HG03175 (cell line): ENCODE results near the gene CPXM1.
"Not testable (repeated sequence)": the region's sequence is repeated elsewhere in the genome, so short reads cannot be mapped to it uniquely, and the experiment has no call there.

Experiments used
- ATAC-seq: cut with Tn5 transposase; IDR thresholded peaks from one replicate; pipeline ENCODE4 v1.9.1; 2021; ENCODE audit warnings: mild to moderate bottlenecking, moderate library complexity; ENCODE audit not compliant: unreplicated experiment

CPXM1 gene

DNA sequence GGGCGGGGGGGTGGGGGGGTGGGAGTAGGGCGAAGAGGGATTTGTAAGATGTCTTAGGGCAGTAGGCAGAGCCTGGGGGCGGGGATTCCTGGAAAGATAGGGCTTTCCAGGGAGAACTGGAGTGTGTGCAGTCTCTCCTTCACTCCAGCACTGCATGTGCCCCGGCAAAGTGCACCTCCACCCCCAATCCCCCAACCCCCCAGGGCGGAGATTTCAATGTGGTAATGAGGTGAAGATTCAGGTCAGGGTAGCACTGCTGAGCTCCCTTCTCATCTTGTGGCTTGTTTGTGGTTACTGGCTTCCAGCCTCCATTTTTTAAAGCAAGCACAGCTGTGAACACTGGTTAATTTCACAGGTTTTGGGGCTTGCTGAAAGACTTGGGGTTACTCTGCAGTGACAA, 21.6 kb upstream of the CPXM1 start:
- ATAC-seq = no peak

DNA sequence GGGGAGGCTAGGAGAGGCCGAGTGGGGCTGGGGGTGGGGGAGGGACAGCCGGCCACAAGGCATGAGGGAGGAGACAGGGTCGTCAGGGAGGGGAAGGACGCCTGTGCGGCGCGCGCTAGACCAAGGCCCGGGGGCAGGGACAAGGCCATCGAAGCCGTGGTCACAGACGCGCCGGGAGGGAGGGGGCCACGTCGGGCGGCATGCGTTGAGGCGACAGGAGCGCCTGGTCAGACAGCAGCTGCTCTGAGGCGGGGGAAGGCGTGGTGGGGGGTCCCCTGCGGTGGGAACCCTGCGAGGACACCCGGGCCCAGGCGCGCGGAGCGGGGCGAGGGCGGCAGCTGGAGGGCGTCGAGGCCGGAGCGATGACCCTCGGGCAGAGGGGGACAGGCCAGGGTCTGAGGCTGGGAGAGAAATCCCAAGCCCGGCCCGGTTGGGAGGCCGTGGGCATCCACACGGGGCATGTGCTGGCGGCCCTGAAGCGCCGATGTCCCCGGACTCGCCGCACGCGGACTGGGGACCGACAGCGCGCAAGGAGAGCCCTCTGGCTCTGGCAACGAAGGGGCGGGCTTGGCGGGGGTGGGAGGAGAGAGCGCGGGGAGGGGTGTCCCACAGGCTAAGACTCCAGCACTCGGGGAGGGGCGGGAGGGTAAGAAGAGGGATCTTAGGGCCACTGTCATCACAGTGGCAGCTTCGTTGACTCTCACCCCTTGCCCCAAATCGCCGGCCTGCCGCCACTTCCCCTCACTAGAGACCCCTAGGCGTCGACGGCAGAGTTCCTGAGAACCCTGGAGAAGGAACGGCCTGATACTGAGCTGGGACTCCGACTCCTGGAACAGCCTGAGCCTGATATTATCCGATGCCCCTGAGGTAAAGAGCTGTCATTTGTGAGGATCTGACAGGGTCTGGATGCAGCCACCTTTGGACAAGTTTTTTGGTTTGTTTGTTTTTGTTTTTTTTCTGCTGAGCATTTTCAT, 20.8 kb upstream of the CPXM1 start:
- no peak for ATAC-seq

DNA sequence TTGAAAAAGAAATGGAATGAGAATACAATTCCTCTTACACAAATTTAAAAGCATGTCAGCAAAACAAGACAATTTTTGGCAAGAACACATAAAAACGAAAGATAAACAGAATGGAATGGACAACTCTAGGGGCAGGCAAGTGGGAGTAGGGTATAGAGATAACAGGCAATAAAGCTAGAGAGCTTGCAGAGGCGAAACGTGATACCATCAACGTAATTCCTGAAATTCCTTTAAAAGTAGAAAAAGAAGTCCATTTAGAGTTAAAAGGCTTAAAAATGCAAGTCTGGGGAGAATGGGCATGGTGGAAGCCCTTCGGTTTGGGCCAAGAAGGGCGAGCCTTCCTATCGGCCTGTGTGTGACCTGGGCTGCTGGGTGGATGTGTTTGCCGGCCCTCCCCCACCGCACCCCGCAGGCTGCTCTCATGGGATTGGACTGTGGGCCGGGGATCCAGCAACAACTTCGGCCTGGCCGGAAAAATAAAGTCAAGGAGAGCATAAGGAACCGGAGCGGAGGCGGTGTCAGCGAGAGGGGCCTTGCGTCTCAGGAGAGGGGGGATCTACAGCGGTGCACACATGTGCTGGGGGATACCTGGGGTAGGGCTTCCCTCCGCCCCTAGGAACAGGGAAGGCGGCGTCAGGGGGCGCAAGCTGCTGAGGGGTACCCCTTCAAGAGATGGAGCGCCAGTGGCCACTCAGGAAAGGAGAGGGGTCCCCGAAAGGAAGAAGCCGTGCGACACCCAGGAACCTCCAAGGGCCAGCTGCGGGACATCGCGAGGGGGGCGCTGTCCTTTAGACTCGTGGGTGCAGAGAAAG, 19.9 kb upstream of the CPXM1 start:
- ATAC-seq = no peak

DNA sequence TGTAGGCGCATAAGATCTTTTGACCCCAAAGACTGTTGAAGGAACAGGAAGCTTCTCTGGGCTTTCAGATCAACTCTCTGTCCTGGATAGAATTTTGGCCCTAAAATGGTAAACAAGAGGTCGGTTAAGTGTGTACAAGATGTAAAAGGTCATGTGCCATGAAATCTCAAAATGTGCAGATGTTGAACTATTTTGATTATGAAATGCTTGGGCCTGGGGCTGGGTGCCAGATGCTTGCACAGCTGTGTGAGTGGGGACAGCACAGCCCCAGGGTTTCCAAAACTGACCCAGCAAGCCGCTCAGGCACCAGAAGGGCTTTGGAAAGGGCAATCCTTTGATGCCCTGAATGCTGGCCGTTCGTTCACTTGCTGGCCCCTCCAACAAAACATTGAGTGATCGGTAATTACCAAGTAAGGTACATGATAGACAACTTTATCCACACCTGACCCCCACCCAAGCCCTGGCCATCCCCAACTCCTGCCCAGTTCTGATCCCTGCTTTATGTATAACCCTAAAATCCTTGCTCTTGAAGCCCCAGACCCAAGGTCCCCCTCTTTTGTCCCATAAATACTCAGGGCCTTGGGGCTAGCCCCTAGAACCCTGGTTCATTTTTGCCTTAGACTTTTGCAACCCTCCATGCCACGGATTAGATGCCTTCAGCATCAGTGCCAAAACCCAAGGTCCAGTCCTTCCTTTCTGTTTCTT, 17.6 kb upstream of the CPXM1 start:
- no peak for ATAC-seq

DNA sequence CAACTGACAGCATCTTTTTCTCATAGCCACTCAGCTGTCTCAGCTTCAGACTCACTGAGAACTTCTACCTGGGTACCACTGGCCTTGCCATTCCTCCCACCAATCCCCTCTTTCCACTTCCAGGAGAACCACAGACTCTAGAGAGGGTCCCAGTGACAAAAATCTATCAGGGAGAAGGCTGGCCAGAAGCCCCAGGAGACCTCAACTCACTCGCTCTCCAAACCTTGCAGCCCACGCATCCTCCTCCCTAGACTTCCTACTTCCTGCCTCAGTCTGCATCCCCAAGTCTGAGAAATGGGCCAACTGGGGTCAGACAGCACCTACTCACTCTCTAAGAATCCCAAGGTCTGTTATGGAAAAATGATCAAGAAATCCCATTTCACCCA, 16.9 kb upstream of the CPXM1 start:
- ATAC-seq = no peak

DNA sequence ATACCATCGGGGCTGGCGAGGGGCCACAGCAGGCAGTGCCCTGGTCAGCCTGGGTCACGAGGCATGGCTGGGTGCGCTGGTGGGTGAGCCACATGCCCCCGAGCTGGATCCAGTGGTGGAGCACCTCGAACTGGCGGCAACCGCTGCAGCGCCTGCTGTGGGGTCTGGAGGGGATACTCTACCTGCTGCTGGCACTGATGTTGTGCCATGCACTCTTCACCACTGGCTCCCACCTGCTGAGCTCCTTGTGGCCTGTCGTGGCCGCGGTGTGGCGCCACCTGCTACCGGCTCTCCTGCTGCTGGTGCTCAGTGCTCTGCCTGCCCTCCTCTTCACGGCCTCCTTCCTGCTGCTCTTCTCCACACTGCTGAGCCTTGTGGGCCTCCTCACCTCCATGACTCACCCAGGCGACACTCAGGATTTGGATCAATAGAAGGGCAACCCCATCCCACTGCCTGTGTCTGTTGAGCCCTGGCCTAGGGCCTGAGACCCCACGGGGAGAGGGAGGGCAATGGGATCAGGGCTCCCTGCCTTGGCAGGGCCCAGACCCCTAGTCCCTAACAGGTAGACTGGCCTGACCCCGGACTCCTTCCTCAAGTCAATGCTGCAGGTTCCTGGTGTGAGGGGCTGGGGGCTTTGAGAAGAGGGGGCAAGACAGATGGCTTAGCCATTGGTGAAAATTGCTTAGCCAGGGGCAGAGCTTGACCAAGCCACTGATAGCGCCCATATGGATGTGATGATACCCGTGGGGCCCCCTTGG, 16.3 kb upstream of the CPXM1 start:
- ATAC-seq = no peak

DNA sequence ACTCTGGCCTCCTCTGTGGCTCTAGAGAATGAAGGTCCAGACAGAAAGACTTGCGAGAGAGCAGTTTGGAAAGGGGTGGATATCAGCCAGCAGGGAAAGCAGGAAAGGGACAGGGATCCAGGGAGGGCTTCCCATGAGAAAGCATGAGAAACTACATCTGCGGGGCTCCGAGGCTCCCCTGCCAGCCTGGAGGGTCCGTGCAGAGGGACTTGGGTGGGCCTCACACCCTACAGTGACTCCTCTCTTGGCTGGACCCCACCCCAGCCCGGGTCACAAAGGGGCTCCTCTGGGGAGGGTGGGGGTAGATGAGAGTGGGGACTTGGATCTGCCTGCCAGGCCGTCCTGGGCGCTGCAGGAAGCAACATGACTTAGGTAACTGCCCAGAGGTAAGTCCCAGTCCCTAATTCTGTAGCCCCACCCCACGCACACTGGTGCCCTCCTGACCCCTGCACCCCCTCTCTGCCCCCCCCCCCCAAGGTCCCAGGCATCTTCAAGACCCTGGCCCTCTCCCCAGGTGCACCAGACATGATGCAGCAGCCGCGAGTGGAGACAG, 15.7 kb upstream of the CPXM1 start, which contains the start of gene TMEM239:
TMEM239 (plus strand) TSS at position 335 of the 553 bp plus-strand sequence; CDS start at position 526, 191 bp downstream.
- no peak for ATAC-seq

DNA sequence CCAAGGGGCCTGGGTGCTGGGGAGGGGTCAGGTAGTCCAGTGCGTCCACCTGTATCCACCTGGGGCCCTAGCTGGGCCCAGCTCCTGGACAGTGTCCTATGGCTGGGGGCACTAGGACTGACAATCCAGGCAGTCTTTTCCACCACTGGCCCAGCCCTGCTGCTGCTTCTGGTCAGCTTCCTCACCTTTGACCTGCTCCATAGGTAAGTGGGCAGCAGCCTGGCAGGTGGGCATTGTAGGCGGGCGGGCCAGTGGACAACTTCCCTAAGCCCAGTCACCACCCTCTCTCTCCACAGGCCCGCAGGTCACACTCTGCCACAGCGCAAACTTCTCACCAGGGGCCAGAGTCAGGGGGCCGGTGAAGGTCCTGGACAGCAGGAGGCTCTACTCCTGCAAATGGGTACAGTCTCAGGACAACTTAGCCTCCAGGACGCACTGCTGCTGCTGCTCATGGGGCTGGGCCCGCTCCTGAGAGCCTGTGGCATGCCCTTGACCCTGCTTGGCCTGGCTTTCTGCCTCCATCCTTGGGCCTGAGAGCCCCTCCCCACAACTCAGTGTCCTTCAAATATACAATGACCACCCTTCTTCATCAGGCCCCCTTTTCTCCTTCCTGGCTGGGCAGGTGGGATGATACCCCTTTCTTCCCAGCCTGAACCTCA, 14.9 kb upstream of the CPXM1 start:
- ATAC-seq = no peak

DNA sequence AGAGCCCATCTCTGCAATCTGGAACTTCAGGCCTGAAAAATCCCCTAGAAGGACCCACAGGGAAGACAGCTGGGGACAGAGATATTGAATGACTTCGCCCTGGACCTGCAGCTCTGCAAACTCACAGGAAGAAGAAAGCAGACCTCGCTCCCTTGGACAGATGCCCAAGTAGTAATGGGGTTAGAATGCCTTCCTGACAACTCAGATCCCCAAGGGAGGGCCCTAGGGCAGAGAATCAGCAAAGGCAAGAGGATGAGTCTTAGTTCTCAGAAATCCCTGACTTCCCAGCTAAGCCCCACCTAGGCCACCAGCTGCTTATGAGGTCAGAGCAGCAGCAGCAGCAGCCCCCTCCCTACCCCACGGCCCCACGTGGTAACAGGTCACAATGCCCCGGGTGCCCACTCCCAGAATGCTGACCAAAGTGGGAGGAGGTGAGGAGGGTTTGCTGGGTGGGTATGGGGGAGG, 14.2 kb upstream of the CPXM1 start, which contains the start of gene C20orf141:
C20orf141 (plus strand) TSS at position 401 of the 465 bp plus-strand sequence. CDS start 198 bp downstream, outside the sequence.
- no peak for ATAC-seq

DNA sequence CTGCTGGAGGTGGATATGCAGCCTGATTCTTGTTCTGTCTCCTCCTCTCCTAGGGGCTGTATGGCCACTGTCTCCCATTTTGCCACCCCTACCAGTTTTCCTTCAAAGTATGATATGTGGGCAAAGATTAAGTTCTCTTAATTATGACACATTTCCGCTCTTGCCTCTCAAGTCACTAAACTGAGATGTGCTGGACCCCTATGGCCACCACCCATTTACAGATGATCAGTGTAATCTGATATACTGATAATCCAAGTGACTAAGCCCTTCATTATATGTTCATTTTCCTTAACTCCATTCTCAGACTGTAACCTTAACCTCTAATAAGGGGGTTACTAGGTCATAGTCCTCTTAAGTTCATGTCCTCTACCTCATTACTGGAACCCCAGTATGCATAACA, 13.6 kb upstream of the CPXM1 start:
- ATAC-seq = no peak

DNA sequence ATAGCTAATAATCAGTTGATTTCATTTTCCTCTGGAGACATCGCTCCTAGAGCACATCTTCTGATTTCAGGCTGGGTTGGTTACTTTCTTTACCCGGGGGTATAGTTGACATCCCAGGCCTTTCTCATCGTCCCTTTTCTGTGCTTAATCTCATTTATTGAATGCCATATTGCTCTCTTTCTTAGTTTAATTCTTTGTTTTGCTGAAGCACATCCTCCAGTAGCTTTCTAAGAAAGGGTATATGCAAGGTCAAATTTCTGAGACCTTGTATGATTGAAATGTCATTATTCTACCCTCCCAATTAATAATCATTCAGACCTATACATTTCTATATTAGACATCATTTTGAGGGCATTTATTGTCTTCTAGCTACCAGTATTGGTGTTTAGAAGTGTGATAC, 11.8 kb upstream of the CPXM1 start:
- no peak for ATAC-seq

DNA sequence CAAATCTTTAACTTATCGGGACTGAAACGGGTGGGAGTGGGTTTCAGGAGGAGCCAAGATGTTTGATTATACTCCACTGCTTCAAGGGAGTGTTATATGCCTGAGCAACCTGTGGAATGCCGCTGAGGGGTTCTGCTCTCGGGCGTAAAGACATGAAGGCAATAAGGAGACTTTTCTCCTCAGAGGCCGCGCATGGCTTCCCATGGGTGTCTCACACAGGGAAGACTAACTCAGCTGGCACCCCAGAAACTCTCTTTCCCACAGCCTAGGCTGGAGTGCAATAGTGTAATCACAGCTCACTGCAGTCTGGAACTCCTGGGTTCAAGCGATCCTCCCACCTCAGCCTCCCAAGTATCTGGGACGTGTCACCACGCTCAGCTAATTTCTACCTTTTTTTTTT, 9.3 kb upstream of the CPXM1 start:
- ATAC-seq = no peak

DNA sequence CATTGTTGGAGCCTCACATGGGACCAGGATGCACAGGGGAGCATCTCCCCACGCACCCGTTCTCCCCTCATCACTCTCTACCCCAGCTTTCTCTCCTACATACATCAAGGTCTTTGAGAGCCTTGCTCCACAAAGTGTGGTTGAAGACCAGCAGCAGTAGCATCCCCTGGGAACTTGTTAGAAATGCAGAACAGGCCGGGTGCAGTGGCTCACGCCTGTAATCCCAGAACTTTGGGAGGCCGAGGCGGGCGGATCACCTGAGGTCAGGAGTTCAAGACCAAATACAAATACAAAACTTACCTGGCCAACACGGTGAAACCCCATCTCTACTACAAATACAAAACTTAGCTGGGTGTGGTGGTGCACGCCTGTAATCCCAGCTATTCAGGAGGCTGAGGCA, 7.5 kb upstream of the CPXM1 start:
- ATAC-seq = not testable (repeated sequence)

DNA sequence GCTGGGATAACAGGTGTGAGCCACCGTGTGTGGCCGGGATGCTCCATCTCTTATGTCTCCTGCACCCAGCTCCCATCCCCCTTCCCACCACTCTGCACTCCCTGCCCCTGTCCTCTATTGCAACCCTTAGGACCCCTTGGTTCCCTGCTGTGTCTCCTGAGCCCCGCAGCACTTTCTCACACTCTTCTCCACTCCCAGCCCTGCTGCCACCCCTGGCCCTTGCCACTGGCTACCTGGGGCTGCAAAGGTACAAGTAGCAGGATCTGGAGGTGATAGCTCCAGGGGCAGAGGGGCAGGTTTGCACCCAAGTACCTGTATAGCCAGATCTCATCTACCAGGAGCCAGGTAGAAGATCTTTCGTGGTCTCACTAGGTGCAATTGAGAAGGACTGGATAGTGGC, 6.6 kb upstream of the CPXM1 start:
- ATAC-seq = no peak

DNA sequence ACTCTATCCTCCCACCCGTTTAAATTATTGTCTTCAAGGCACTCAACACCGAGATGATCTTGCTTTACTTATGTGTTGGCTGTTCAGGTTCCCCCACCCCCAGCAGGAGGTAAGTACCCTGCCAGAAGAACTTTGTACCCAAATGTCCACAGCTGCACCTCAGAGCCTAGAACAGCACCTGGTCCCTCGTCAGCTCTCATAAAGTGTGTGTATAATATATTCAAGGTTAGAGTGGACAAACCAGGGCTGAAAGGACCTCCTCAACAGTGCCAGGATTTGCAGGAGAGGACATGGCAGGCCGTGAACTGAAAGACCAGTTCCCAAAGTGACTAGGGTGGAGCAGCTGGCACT, 5.9 kb upstream of the CPXM1 start:
- no peak for ATAC-seq

DNA sequence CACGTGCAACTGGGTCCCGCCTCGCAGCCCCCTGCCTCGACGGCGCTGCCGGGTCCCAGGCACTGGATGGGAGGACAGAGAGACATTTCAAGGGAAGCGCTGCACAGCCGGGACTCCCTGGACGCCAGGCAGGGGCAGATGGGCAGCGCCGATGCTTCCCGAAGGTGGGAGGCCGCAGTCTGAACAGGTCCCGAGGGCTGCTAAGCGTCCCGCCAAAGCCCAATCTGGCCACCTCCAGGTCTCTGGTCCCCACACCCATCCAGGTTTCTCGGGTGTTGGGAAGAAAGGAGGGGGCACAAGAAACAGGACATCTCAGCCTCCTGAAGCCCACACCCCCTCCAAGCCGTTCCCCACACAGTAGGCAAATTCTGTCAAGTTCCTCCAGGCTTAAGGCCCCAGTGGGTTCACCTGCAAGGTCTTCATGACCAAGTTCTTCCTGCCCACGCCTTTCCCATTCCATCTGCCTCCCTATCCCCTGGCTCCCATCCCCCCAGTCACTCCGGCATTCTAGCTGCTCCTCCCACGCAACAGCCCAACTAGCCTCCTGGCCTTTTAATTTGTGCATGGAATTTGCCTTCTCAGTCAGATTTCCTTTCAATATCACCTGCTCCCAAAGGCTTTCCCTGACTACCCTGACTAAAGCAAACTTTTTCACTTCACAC, 5.4 kb upstream of the CPXM1 start:
- ATAC-seq = no peak

DNA sequence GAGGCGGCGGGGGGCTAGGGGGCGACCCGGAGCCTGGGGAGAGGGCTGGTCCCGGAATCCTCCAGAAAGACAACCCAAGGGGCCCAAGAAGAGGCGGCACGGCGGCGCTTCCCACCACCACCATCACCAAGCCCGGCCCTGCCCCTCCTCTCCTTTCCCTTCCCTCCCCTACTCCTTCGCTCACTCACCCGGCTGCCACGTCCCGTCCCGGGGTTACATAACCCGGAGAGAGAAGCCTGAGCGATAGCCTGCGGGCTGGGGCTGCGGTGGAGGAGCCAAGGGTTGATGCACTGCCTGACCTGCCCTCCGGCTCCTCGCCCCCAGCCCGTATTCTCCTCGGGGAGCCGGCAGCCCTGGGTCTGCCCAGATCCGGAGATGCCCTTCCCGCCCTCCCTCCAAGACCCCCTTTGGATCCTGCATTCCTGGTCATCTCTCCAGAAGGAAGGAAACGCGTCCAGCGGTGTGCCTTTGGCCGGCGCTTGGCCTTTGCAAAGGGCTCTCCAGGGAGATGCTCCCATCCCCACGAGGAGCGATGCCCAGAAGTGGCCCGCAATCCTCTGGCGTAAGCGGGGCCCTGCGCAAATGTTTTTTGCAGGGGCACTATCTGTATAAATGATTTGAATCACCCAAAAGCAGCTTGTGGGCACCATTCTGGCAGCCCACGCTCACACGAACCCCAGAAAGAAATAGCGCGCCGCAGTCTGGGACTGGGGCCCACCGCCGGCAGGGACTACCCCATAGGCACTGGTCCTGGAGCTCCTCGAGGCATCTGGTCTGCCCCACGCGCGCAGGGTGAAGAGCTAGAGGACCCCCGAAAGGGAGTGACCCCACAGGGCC, 4.6 kb upstream of the CPXM1 start:
- ATAC-seq = no peak
